CD1c-positive myeloid dendritic cell (primary cell): ENCODE measurements around the gene MRPS10.
A peak's percentile ranks its signal among the peaks of the same experiment; 100 is the strongest.
"Not testable (repeated sequence)": the region's sequence is repeated elsewhere in the genome, so short reads cannot be mapped to it uniquely, and the experiment has no call there.

Experiments used
- DNase-seq: peaks from one replicate; pipeline ENCODE4 v3.0.0-alpha.2; 2016; ENCODE audit errors: extremely low spot score

The MRPS10 gene

GRCh38 chr6:42177514-42178364, 39.9 kb downstream of the MRPS10 start:
- DNase-seq, result peak; percentile 32

GRCh38 chr6:42176981-42177380, 40.7 kb downstream of the MRPS10 start:
- no peak for DNase-seq

- no peak for DNase-seq
Measured at GRCh38 chr6:42175860-42176259, 41.8 kb downstream of the MRPS10 start.

GRCh38 chr6:42173101-42173500, 44.6 kb downstream of the MRPS10 start, which contains the start of gene GUCA1A:
Gene GUCA1A, plus strand, starts transcription at chr6:42173364. Its CDS starts 250 bp downstream, at chr6:42173614.
- DNase-seq, result no peak

- no peak for DNase-seq
Measured at GRCh38 chr6:42171813-42172581, 45.7 kb downstream of the MRPS10 start.

GRCh38 chr6:42169780-42170179, 47.9 kb downstream of the MRPS10 start:
- not testable (repeated sequence) for DNase-seq

GRCh38 chr6:42168650-42169049, 49.0 kb downstream of the MRPS10 start:
- no peak for DNase-seq

- DNase-seq, result peak; percentile 85
Measured at GRCh38 chr6:42166444-42167141, 51.1 kb downstream of the MRPS10 start.

GRCh38 chr6:42165016-42165415, 52.6 kb downstream of the MRPS10 start:
- DNase-seq, result no peak

GRCh38 chr6:42163981-42164380, 53.7 kb downstream of the MRPS10 start:
- peak; percentile 24 for DNase-seq

- no peak for DNase-seq
Measured at GRCh38 chr6:42162812-42163211, 54.8 kb downstream of the MRPS10 start.

- DNase-seq, result no peak
Measured at GRCh38 chr6:42162384-42162783, 55.3 kb downstream of the MRPS10 start.

- no peak for DNase-seq
Measured at GRCh38 chr6:42159431-42160024, 58.1 kb downstream of the MRPS10 start.

- no peak for DNase-seq
Measured at GRCh38 chr6:42158631-42159030, 59.0 kb downstream of the MRPS10 start.

- no peak for DNase-seq
Measured at GRCh38 chr6:42158011-42158410, 59.6 kb downstream of the MRPS10 start.
